GM12878 (cell line): ENCODE measurements around the gene TRAF5. TPM values are rescaled to one million over a fixed set of nuclear protein-coding genes. Genes with fewer than 3 reads are reported as not detected.
A peak's percentile ranks its signal among the peaks of the same experiment; 100 is the strongest.

Experiments
- ATAC-seq: fragments of 200-7000 bp; cut with Tn5 transposase; 3 replicates; pipeline ENCODE4 v1.9.1; 2020; ENCODE audit warnings: mild to moderate bottlenecking, moderate library complexity
- BruUV-seq: library from RNA; stranded (reverse); fragments of 400-500 nt; replicated peaks from 2 replicates; lab custom pipeline; 2021; lab: Mats Ljungman, UMichigan
- CTCF ChIA-PET: fragments of 300-600 bp; sonication (Branson Sonifier 250); formaldehyde crosslinking; extraction: SDS; loops from one replicate; lab custom pipeline; 2021; ENCODE audit warnings: inconsistent platforms; lab: Yijun Ruan, JAX
- POLR2A ChIA-PET: fragments of 350-600 bp; formaldehyde crosslinking; extraction: SDS; loops from one replicate; lab custom pipeline; 2021; ENCODE audit warnings: inconsistent platforms; lab: Charles Lee
- RAD21 ChIA-PET: fragments of 300-600 bp; sonication (Branson Sonifier 250); formaldehyde crosslinking; loops from one replicate; lab custom pipeline; 2023; ENCODE audit warnings: antibody characterized with exemption; ENCODE audit not compliant: unreplicated experiment; lab: Charles Lee
- SMC1A ChIA-PET: fragments of 300-600 bp; sonication (Branson Sonifier 250); formaldehyde crosslinking; loops from one replicate; lab custom pipeline; 2023; ENCODE audit not compliant: unreplicated experiment, uncharacterized antibody; lab: Charles Lee
- DNase-seq: peaks from one replicate; pipeline ENCODE4 v3.0.0-alpha.2; 2011; ENCODE audit warnings: low read depth, low spot score
- FAIRE-seq: peaks from 3 replicates; lab custom pipeline; 2011; peaks lifted over from hg19 to GRCh38; lab: Jason Lieb, UNC
- H2AFZ ChIP-seq: 2 replicates; pipeline ENCODE4 v1.6.0; 2011; ENCODE audit warnings: low read depth, low read length, control low read depth; ENCODE audit not compliant: control insufficient read depth
- H3K27ac ChIP-seq: 2 replicates; pipeline ENCODE4 v1.5.1; 2011; ENCODE audit warnings: control low read depth; ENCODE audit not compliant: control insufficient read depth, insufficient read depth
- H3K27me3 ChIP-seq, 2 experiments: replicated peaks in 1 of 2; 2 replicates each; pipeline versions ENCODE4 v1.6.0 to v1.6.1; 2011; ENCODE audit warnings: low read length in 1 of 2; ENCODE audit not compliant: control insufficient read depth in 2 of 2, insufficient read depth in 2 of 2
- H3K36me3 ChIP-seq, 2 experiments: 2 replicates each; pipeline ENCODE4 v1.5.1; 2011; ENCODE audit warnings: low read length in 1 of 2; ENCODE audit not compliant: control insufficient read depth in 2 of 2, insufficient read depth in 2 of 2
- H3K4me1 ChIP-seq: 2 replicates; pipeline ENCODE4 v1.6.1; 2011; ENCODE audit warnings: mild to moderate bottlenecking, low read length, moderate library complexity, mixed read lengths; ENCODE audit not compliant: control insufficient read depth, insufficient read depth
- H3K4me2 ChIP-seq: 2 replicates; pipeline ENCODE4 v1.6.0; 2011; ENCODE audit warnings: control low read depth; ENCODE audit not compliant: control insufficient read depth, insufficient read depth
- H3K4me3 ChIP-seq: fragments of 200-600 bp; sonication (generic); 2 replicates; pipeline ENCODE4 v1.5.1; 2016
- H3K79me2 ChIP-seq: 2 replicates; pipeline ENCODE4 v1.6.0; 2011; ENCODE audit warnings: low read length; ENCODE audit not compliant: control insufficient read depth, insufficient read depth
- H3K9ac ChIP-seq: 2 replicates; pipeline ENCODE4 v1.8.0; 2011; ENCODE audit warnings: low read length, control low read depth, mixed read lengths; ENCODE audit not compliant: control insufficient read depth, insufficient read depth
- H3K9me3 ChIP-seq: replicated peaks from 3 replicates; pipeline ENCODE4 v1.5.1; 2011; ENCODE audit warnings: mild to moderate bottlenecking, low read length; ENCODE audit not compliant: control insufficient read depth, insufficient read depth
- H4K20me1 ChIP-seq: 2 replicates; pipeline ENCODE4 v1.6.0; 2011; ENCODE audit not compliant: control insufficient read depth, insufficient read depth
- BACH1 ChIP-seq: fragments of 450-650 bp; IDR thresholded peaks from 2 replicates; pipeline ENCODE4 v1.6.1; 2017; ENCODE audit warnings: mild to moderate bottlenecking, borderline replicate concordance
- BHLHE40 ChIP-seq, 2 experiments: fragments of 450-650 bp in 1 of 2; IDR thresholded peaks; 2 replicates each; pipeline ENCODE4 v1.6.1; 2011 to 2017; ENCODE audit warnings: low read depth in 2 of 2, borderline replicate concordance in 1 of 2, improper control_type of control experiment in 1 of 2, low read length in 1 of 2, mild to moderate bottlenecking in 1 of 2
- CREM ChIP-seq: IDR thresholded peaks from 2 replicates; pipeline ENCODE4 v1.6.1; 2014; ENCODE audit warnings: antibody characterized with exemption, low read depth
- ELK1 ChIP-seq: IDR thresholded peaks from 2 replicates; pipeline ENCODE4 v1.6.1; 2012; ENCODE audit warnings: low read depth, low read length, improper control_type of control experiment
- MTA3 ChIP-seq: IDR thresholded peaks from 2 replicates; pipeline ENCODE4 v1.6.1; 2012; ENCODE audit warnings: low read length, inconsistent platforms, borderline replicate concordance
- WGBS: methylation state at CpG from one replicate; pipeline ENCODE4 v1.1.6; 2016; ENCODE audit warnings: low lambda C conversion rate; ENCODE audit not compliant: insufficient replicate concordance, insufficient coverage; ENCODE audit errors: missing lambda C conversion rate; 5-methylcytosine and 5-hydroxymethylcytosine counted together
- in situ Hi-C: fragments of 300-500 bp; cut with MboI; formaldehyde crosslinking; loops from 9 replicates; pipeline ENCODE4 v1.14.3; 2018; ENCODE audit warnings: mixed read lengths
- intact Hi-C: fragments of 100-400 bp; cut with micrococcal nuclease; formaldehyde crosslinking; loops from one replicate; pipeline ENCODE4 v1.14.2; 2022; ENCODE audit not compliant: unreplicated experiment
- polyA plus RNA-seq, 11 experiments: library from polyadenylated mRNA; depleted of rRNA in 4 of 11; unstranded in 6 of 11; stranded (reverse) in 5 of 11; fragments of >200 nt; fragmentation: Nextera tagmentation in 4 of 11; fragmentation: Illumina TruSeq in 1 of 11; extraction: Ambion mirVana in 4 of 11; extraction: Trizol in 1 of 11; gene quantifications; 1 replicate in 1 of 11; 2 replicates in 10 of 11; pipeline versions ENCODE4 v1.2.1 to v1.2.3, GENCODE V29; 2011 to 2016; ENCODE audit warnings: inconsistent platforms in 2 of 11, missing spikeins in 2 of 11, low read depth in 1 of 11
- total RNA-seq, 4 experiments: library from RNA; depleted of rRNA in 3 of 4; stranded (reverse); fragments of >200 nt in 3 of 4; fragmentation: Illumina TruSeq in 1 of 4; extraction: Trizol in 1 of 4; gene quantifications; 2 replicates each; pipeline versions ENCODE4 v1.2.1 to v1.2.3, GENCODE V29; 2013 to 2021
- TF ChIP-seq, protein P1 (sequence below): IDR thresholded peaks from 2 replicates; pipeline ENCODE4 v1.6.1; 2012; ENCODE audit warnings: mild to moderate bottlenecking, low read depth, low read length

The TRAF5 gene
- total and polyA plus RNA-seq, 10 of the 15 experiments (the other 5 are each of a cell fraction or from before 2014, with no cell fraction given) = 10.6 to 36.5 (median 26.3) TPM

DNA sequence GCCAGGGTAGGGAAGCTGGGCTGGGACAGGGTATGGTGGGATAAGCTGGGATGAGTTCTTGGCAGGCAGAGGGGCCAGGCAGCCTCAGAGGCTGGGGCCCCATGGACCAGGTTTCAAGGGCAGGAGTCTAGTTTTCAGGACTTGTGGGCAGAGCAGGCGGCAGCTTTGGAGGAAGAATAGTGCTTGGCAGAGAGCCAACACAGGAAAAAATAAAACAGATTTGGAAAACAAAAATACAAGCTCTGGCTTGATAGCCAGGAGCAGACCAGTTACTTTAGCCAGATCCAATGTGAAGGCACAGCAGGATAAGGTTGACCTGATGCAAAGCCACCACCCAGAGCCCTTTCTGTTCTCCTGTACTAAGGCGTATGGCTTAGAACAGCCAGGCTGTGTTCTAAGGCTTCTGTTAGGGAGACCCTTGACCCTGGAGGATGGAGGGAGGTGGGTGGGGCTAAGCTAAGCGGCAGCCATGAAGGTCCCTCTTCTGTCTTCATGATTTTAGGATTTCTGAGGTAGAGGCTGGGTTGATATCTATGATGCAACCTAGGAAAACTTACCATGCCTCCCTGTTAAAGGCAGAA lies 5.5 kb downstream of the TRAF5 start:
- Histone ChIP-seq H3K4me1 (peaks cover 59% of the 10 kb centered on the region), H4K20me1 (no peaks in the 10 kb centered on the region), H3K4me3 (no peak overlapping the region; the same call in 1 of the 2 replicates), H3K36me3 (0 out of 4 replicates have a peak, but pooled peaks cover 0 to 4% of the 10 kb centered on the region in 2 experiments), H3K9me3 (no peaks in the 10 kb centered on the region), H3K27me3 (no peaks in the 10 kb centered on the region), H3K9ac (no peak overlapping the region), H2AFZ (no peak overlapping the region), H3K4me2 (peak overlapping the region; percentile 23; the same call in 1 of the 2 replicates), H3K27ac (no peak overlapping the region), H3K79me2 (peaks cover 96% of the 10 kb centered on the region)
- BruUV-seq = no TSS peak
- no peak for ATAC-seq
- intact Hi-C loops (no loop called here), in situ Hi-C loops (no loop called here)
- no peak for FAIRE-seq
- ChIA-PET POLR2A (interaction anchor here (0.5 to 0.7 kb wide), 3 partner anchors 103 to 344 kb away, joined by 3 to 4 read pairs (median 4); no protein-coding TSS in a partner anchor), RAD21 (interaction anchor here (1.1 kb wide), 1 partner anchor 12 kb away, joined by 3 read pairs; no protein-coding TSS in a partner anchor), CTCF (interaction anchor here (0.6 to 2.1 kb wide), 3 partner anchors 9 to 18 kb away, joined by 3 to 9 read pairs (median 3); no protein-coding TSS in a partner anchor), SMC1A (interaction anchor here (0.7 to 2.0 kb wide), 5 partner anchors 9 to 76 kb away, joined by 3 to 9 read pairs (median 4); no protein-coding TSS in a partner anchor)
- no peak for TF ChIP-seq BACH1
- no peak for TF ChIP-seq ELK1
- TF ChIP-seq CREM = no peak
- no peak for TF ChIP-seq MTA3
- TF ChIP-seq, protein P1, sequence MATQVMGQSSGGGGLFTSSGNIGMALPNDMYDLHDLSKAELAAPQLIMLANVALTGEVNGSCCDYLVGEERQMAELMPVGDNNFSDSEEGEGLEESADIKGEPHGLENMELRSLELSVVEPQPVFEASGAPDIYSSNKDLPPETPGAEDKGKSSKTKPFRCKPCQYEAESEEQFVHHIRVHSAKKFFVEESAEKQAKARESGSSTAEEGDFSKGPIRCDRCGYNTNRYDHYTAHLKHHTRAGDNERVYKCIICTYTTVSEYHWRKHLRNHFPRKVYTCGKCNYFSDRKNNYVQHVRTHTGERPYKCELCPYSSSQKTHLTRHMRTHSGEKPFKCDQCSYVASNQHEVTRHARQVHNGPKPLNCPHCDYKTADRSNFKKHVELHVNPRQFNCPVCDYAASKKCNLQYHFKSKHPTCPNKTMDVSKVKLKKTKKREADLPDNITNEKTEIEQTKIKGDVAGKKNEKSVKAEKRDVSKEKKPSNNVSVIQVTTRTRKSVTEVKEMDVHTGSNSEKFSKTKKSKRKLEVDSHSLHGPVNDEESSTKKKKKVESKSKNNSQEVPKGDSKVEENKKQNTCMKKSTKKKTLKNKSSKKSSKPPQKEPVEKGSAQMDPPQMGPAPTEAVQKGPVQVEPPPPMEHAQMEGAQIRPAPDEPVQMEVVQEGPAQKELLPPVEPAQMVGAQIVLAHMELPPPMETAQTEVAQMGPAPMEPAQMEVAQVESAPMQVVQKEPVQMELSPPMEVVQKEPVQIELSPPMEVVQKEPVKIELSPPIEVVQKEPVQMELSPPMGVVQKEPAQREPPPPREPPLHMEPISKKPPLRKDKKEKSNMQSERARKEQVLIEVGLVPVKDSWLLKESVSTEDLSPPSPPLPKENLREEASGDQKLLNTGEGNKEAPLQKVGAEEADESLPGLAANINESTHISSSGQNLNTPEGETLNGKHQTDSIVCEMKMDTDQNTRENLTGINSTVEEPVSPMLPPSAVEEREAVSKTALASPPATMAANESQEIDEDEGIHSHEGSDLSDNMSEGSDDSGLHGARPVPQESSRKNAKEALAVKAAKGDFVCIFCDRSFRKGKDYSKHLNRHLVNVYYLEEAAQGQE = no peak
- TF ChIP-seq BHLHE40 (IDR thresholded peaks at IDR 0.05; ENCODE audit: borderline replicate concordance in 1 of 2, low read depth in 2 of 2, low read length in 1 of 2) = no peak
- WGBS = 100% methylated on average over 3 of the region's 3 CpGs
- DNase-seq = no peak
